Measurements from ENCODE around the gene THEM5. TPM values are rescaled to one million over a fixed set of nuclear protein-coding genes. Genes with fewer than 3 reads are reported as not detected.

Gene THEM5
- total RNA-seq, 1 experiment from 2014 or later = not detected

DNA sequence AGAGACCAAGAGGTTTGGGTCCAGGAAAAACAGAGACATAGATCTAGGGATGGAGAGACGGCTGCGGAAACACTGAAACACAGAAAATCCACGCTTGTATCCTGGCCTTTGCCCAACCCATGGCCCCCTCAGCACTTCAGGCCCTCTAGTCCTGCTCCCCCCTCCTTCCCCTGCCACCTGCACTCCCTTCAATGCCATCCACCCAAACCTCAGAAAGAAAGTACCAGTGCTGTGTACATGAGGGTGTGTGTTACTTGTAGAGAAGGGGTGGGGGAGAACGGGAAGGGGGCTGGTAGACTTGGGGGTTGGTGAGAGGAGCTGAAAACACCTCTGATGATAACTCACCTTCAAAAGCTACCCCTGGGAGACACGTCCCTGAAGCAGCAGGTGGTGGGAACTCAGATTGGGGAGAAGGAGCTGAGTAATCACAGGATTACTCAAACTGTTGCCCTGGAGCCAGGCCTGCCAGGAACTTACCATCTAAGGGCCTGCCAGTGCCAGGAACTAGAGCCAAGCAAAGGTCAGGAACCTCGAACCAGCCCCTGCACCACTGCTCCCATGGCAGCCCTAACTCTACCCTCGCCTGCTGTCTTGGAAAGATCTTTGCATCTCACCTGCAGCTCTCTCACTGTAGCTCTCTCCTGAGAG lies 33.4 kb downstream of the THEM5 start:
- no peaks in the 10 kb centered on the region for H3K27me3 ChIP-seq (ENCODE audit: insufficient read depth, low read length)
- H2AFZ ChIP-seq (ENCODE audit: low read depth, low read length, poor library complexity, severe bottlenecking) = no peak overlapping the region
- H3K4me1 ChIP-seq (ENCODE audit: control insufficient read depth in 1 of 2, insufficient read depth in 2 of 2, low read length in 2 of 2) = no peaks in the 10 kb centered on the region; a peak in 1 of 4 replicates
- no peak overlapping the region for H3K27ac ChIP-seq (ENCODE audit: low read depth, low read length)
- H3K4me2 ChIP-seq (ENCODE audit: low read length) = no peak overlapping the region
- no peaks in the 10 kb centered on the region for H3K9me3 ChIP-seq (ENCODE audit: control insufficient read depth in 1 of 2, insufficient read depth in 1 of 2, low read depth in 1 of 2, low read length in 2 of 2)
- no peak for DNase-seq (ENCODE audit: low read depth, low spot score)
- intact Hi-C loops (cut with micrococcal nuclease) = no loop called here
- H3K79me2 ChIP-seq (ENCODE audit: insufficient read depth, low read length) = no peaks in the 10 kb centered on the region
- no peaks in the 10 kb centered on the region for H4K20me1 ChIP-seq (ENCODE audit: insufficient read depth)
- no peak overlapping the region for H3K4me3 ChIP-seq (replicated peaks in 1 of 2; ENCODE audit: low read depth in 1 of 2, low read length in 2 of 2)
- BruUV-seq (replicated peaks) = no TSS peak
- RAD21 ChIA-PET (ENCODE audit: low non-redundant PET in 1 of 2, low total read pairs in 2 of 2, uncharacterized antibody in 2 of 2, unreplicated experiment in 2 of 2) = no interaction called here
- no peak overlapping the region for H3K9ac ChIP-seq (ENCODE audit: low read length)
- H3K36me3 ChIP-seq (ENCODE audit: control insufficient read depth in 1 of 2, insufficient read depth in 2 of 2, low read length in 2 of 2) = no peaks in the 10 kb centered on the region
- ATAC-seq = no peak
- POLR2A ChIA-PET = interaction anchor here (0.8 kb wide), 1 partner anchor 10 kb away, joined by 4 read pairs; no protein-coding TSS in a partner anchor
- no peaks in the 10 kb centered on the region for H3K9me2 ChIP-seq (ENCODE audit: insufficient read depth)
- CTCF ChIA-PET = interaction anchor here (2.0 kb wide), 1 partner anchor 11 kb away, joined by 5 read pairs; no protein-coding TSS in a partner anchor
- TF ChIP-seq ZBTB33 (IDR thresholded peaks at IDR 0.05; ENCODE audit: extremely low read depth, insufficient replicate concordance, low read length) (no peak), EZH2 (IDR thresholded peaks at IDR 0.05) (no peak), ZFX (IDR thresholded peaks at IDR 0.05) (no peak)

DNA sequence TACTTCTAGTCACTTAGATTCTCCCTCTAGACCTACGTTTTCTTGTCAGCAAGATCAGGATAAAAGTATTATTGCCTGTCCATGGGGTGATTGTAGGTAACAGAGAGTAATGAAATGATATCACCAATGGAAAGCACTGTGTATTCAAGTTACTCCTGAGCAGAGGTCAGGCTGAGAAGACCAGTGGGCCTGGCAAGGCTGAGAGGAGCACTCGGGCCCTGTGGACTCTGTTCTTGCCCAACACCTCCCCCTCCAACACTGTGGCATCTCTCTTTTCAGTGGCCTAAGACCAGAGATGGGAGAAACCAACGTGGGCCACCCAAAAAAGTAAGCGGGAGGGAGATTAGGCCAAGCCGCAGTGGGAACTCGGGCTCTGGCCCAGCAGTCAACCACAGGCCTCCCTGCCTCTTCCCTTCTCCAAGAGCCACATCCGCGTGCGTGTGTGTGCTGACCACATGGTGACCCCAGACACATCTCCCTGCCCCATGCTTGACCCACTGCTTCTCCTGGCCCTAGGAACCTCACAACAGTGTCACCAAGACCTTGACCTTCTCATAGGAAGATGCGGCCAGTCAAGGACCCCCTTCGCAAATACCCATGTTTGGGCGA lies 34.2 kb downstream of the THEM5 start:
- TF ChIP-seq, protein P1, sequence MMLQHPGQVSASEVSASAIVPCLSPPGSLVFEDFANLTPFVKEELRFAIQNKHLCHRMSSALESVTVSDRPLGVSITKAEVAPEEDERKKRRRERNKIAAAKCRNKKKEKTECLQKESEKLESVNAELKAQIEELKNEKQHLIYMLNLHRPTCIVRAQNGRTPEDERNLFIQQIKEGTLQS (IDR thresholded peaks at IDR 0.05) = no peak
- TF ChIP-seq JUND (IDR thresholded peaks at IDR 0.05) (no peak), CEBPB (IDR thresholded peaks at IDR 0.05; ENCODE audit: low read depth) (no peak), MAX (IDR thresholded peaks at IDR 0.05) (no peak), ZFX (IDR thresholded peaks at IDR 0.05) (no peak), SIN3A (IDR thresholded peaks at IDR 0.05; ENCODE audit: low read depth) (no peak), EZH2phosphoT487 (IDR thresholded peaks at IDR 0.05; ENCODE audit: borderline replicate concordance) (no peak), POLR2AphosphoS5 (IDR thresholded peaks at IDR 0.05; ENCODE audit: low read depth, low read length) (no peak), YY1 (IDR thresholded peaks at IDR 0.05; ENCODE audit: extremely low read depth, insufficient replicate concordance, low read depth, low read length) (no peak), POLR2A (IDR thresholded peaks at IDR 0.05; ENCODE audit: borderline replicate concordance, extremely low read depth, insufficient read depth, insufficient read length) (no peak), CTCF (IDR thresholded peaks at IDR 0.05 in 2 of 3, conservative IDR thresholded peaks at IDR 0.05 in 1 of 3; ENCODE audit: borderline replicate concordance in 1 of 3, insufficient read depth in 1 of 3, low read depth in 2 of 3, low read length in 2 of 3) (no peak), ELF1 (IDR thresholded peaks at IDR 0.05; ENCODE audit: borderline replicate concordance, low read depth) (no peak)
- DNase-seq (ENCODE audit: low read depth, low spot score) (no peak), ATAC-seq (no peak)
- Histone ChIP-seq H3K9me3 (ENCODE audit: control insufficient read depth in 1 of 2, insufficient read depth in 1 of 2, low read depth in 1 of 2, low read length in 2 of 2) (no peaks in the 10 kb centered on the region), H3K79me2 (ENCODE audit: insufficient read depth, low read length) (no peaks in the 10 kb centered on the region), H3K9me2 (ENCODE audit: insufficient read depth) (no peaks in the 10 kb centered on the region), H3K4me3 (replicated peaks in 1 of 2; ENCODE audit: low read depth in 1 of 2, low read length in 2 of 2) (no peak overlapping the region), H3K4me1 (ENCODE audit: control insufficient read depth in 1 of 2, insufficient read depth in 2 of 2, low read length in 2 of 2) (no peaks in the 10 kb centered on the region; a peak in 1 of 4 replicates), H3K27ac (ENCODE audit: low read depth, low read length) (no peak overlapping the region), H2AFZ (ENCODE audit: low read depth, low read length, poor library complexity, severe bottlenecking) (no peak overlapping the region), H3K4me2 (ENCODE audit: low read length) (no peak overlapping the region), H4K20me1 (ENCODE audit: insufficient read depth) (no peaks in the 10 kb centered on the region), H3K9ac (ENCODE audit: low read length) (no peak overlapping the region), H3K27me3 (ENCODE audit: insufficient read depth, low read length) (no peaks in the 10 kb centered on the region), H3K36me3 (ENCODE audit: control insufficient read depth in 1 of 2, insufficient read depth in 2 of 2, low read length in 2 of 2) (no peaks in the 10 kb centered on the region)
- POLR2A ChIA-PET = no interaction called here
- CTCF ChIA-PET = no interaction called here
- RAD21 ChIA-PET (ENCODE audit: low non-redundant PET in 1 of 2, low total read pairs in 2 of 2, uncharacterized antibody in 2 of 2, unreplicated experiment in 2 of 2) = no interaction called here
- BruUV-seq (replicated peaks) = no TSS peak
- intact Hi-C loops (cut with micrococcal nuclease) = no loop called here
